HepG2 (cell line): ENCODE results near the gene STAT5A. TPM values are rescaled to one million over a fixed set of nuclear protein-coding genes. Genes with fewer than 3 reads are reported as not detected.

Experiments used
- CEBPG ChIP-seq: IDR thresholded peaks from 2 replicates; pipeline ENCODE4 v1.6.1; 2016
- ELF1 ChIP-seq: sonication (generic); formaldehyde crosslinking; IDR thresholded peaks from 2 replicates; pipeline ENCODE4 v1.4.0; 2020; ENCODE audit warnings: missing genetic modification reagents
- ETS1 ChIP-seq: sonication (generic); formaldehyde crosslinking; IDR thresholded peaks from 2 replicates; pipeline ENCODE4 v1.4.0; 2020; ENCODE audit warnings: missing genetic modification reagents
- HMGA1 ChIP-seq: sonication (generic); formaldehyde crosslinking; conservative IDR thresholded peaks from 2 replicates; pipeline ENCODE4 v1.4.0; 2020; ENCODE audit warnings: missing genetic modification reagents
- LBX2 ChIP-seq: sonication (generic); formaldehyde crosslinking; IDR thresholded peaks from 2 replicates; pipeline ENCODE4 v1.5.0; 2020; ENCODE audit warnings: missing genetic modification reagents, mild to moderate bottlenecking, borderline replicate concordance
- NBN ChIP-seq: fragments of 450-650 bp; conservative IDR thresholded peaks from 2 replicates; pipeline ENCODE4 v1.6.1; 2017
- NFRKB ChIP-seq: fragments of 450-650 bp; IDR thresholded peaks from 2 replicates; pipeline ENCODE4 v1.6.1; 2017
- PRDM10 ChIP-seq: sonication (generic); formaldehyde crosslinking; IDR thresholded peaks from 2 replicates; pipeline ENCODE4 v1.4.0; 2020; ENCODE audit warnings: low read depth, missing genetic modification reagents
- SALL1 ChIP-seq: sonication (generic); formaldehyde crosslinking; IDR thresholded peaks from 2 replicates; pipeline ENCODE4 v1.8.0; 2022; ENCODE audit warnings: mild to moderate bottlenecking, missing genetic modification reagents
- SRSF1 ChIP-seq: fragments of 200-400 bp; formaldehyde crosslinking; optimal IDR thresholded peaks from 2 replicates; pipeline ENCODE3; 2017; ENCODE audit warnings: mild to moderate bottlenecking, low read depth, low read length, moderate library complexity
- TERF1 ChIP-seq: sonication (generic); formaldehyde crosslinking; IDR thresholded peaks from 2 replicates; pipeline ENCODE4 v1.8.0; 2022; ENCODE audit warnings: mild to moderate bottlenecking, missing genetic modification reagents, moderate library complexity
- THAP11 ChIP-seq: IDR thresholded peaks from 2 replicates; pipeline ENCODE4 v1.6.1; 2016; ENCODE audit warnings: missing biosample characterization, missing genetic modification reagents
- THAP8 ChIP-seq: sonication (generic); formaldehyde crosslinking; IDR thresholded peaks from 2 replicates; pipeline ENCODE4 v1.5.1; 2020; ENCODE audit warnings: missing genetic modification reagents, mild to moderate bottlenecking, borderline replicate concordance
- ZBTB46 ChIP-seq: sonication (generic); formaldehyde crosslinking; IDR thresholded peaks from 2 replicates; pipeline ENCODE4 v1.4.0; 2020; ENCODE audit warnings: mild to moderate bottlenecking, missing genetic modification reagents, borderline replicate concordance
- ZNF251 ChIP-seq: sonication (generic); formaldehyde crosslinking; IDR thresholded peaks from 2 replicates; pipeline ENCODE4 v1.9.0; 2021; ENCODE audit warnings: mild to moderate bottlenecking, missing genetic modification reagents
- ZNF430 ChIP-seq: sonication (generic); formaldehyde crosslinking; IDR thresholded peaks from 2 replicates; pipeline ENCODE4 v1.9.0; 2021; ENCODE audit warnings: mild to moderate bottlenecking, missing genetic modification reagents
- ZNF432 ChIP-seq: sonication (generic); formaldehyde crosslinking; IDR thresholded peaks from 2 replicates; pipeline ENCODE4 v1.5.0; 2020; ENCODE audit warnings: missing genetic modification reagents, mild to moderate bottlenecking, borderline replicate concordance
- ZNF605 ChIP-seq: sonication (generic); formaldehyde crosslinking; IDR thresholded peaks from 2 replicates; pipeline ENCODE4 v1.8.0; 2022; ENCODE audit warnings: mild to moderate bottlenecking, missing genetic modification reagents
- ZNF607 ChIP-seq: sonication (generic); formaldehyde crosslinking; IDR thresholded peaks from 2 replicates; pipeline ENCODE4 v1.5.1; 2020; ENCODE audit warnings: missing genetic modification reagents, mild to moderate bottlenecking, borderline replicate concordance
- ZNF781 ChIP-seq: sonication (generic); formaldehyde crosslinking; IDR thresholded peaks from 2 replicates; pipeline ENCODE4 v1.5.1; 2020; ENCODE audit warnings: borderline replicate concordance, mild to moderate bottlenecking, missing genetic modification reagents; ENCODE audit errors: not compliant biosample characterization
- ZSCAN30 ChIP-seq: sonication (generic); formaldehyde crosslinking; IDR thresholded peaks from 2 replicates; pipeline ENCODE4 v1.5.0; 2020; ENCODE audit warnings: mild to moderate bottlenecking, missing genetic modification reagents
- polyA plus RNA-seq, 8 experiments: library from polyadenylated mRNA; depleted of rRNA in 3 of 8; stranded (reverse) in 7 of 8; unstranded in 1 of 8; fragments of >200 nt; fragmentation: Illumina TruSeq in 4 of 8; extraction: Trizol in 4 of 8; gene quantifications; 2 replicates each; pipeline versions ENCODE4 v1.2.1 to v1.2.3, GENCODE V29; 2011 to 2016; ENCODE audit warnings: low read depth in 4 of 8, missing spikeins in 1 of 8, mixed read lengths in 1 of 8; ENCODE audit not compliant: insufficient read depth in 1 of 8
- total RNA-seq, 5 experiments: library from RNA; depleted of rRNA; stranded (reverse); fragments of >200 nt; fragmentation: Illumina TruSeq; extraction: Trizol; gene quantifications; 2 replicates each; pipeline ENCODE4 v1.2.3, GENCODE V29; 2016; ENCODE audit warnings: low read depth in 1 of 5

STAT5A gene
- total and polyA plus RNA-seq, 2 of the 13 experiments (the other 11 are each of a cell fraction or from before 2014, with no cell fraction given) = 1.4 to 4.1 TPM

- TF ChIP-seq ZBTB46 (CRISPR knock-in tag) (no peak), ZNF430 (CRISPR knock-in tag) (no peak), ETS1 (CRISPR knock-in tag) (no peak), THAP8 (no peak), NBN (no peak), ZNF781 (CRISPR knock-in tag) (no peak), ELF1 (no peak), SALL1 (CRISPR knock-in tag) (peak; percentile 76), ZSCAN30 (no peak), PRDM10 (CRISPR knock-in tag) (no peak), ZNF251 (no peak), HMGA1 (CRISPR knock-in tag) (no peak), ZNF432 (no peak), LBX2 (CRISPR knock-in tag) (no peak), NFRKB (no peak), THAP11 (CRISPR knock-in tag) (peak; percentile 86), TERF1 (CRISPR knock-in tag) (no peak), SRSF1 (no peak), ZNF605 (CRISPR knock-in tag) (no peak), ZNF607 (CRISPR knock-in tag) (0 out of 2 replicates have a peak, but pooled peaks have one; percentile 29), CEBPG (peak; percentile 63)
These were observed 34.3 kb downstream of the STAT5A start (continued) for GRCh38 chr17:42322382-42323267.
